Measurements from ENCODE around the gene USP40.

Gene USP40

DNA sequence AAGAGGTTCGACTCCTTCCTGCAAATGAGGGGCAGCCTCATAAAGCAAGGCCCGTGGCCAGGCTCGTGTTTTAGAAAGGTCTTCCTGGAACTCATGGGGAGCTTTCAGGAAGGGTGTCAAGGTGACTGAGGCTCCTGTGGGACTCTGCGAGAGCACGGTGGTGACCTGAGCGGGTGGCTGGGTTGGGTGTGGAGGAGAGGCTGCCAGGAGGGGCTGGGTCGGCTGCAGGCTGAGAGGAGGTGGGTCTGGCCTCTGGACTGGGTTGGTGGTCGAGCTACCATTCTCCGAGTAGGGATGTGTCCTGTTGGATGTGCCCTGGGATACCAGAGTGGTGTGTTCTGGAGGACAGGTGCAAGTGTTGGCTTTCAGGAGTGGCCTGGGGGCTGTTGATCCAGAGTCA, 125.9 kb downstream of the USP40 start:
- DNase-seq: no peak

DNA sequence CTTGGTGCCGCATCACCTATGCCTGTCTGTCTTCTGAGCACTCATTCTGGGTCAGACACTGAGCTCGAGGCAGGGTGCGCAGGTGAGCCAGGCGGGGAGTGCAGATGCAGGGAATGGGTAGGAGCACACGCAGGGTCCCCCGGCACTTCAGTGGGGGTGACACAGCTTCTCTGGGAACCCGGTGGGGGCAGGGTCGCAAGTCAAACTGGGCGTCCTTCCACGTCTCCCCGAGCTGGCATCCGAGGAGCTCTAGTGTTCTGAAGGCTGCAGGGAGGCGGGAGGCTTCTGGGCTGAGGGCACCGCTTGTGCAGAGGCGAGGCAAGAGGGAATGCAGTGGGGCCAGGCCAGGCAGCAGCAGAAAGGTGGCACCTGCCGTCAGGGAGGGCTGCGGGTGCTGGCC, 126.3 kb downstream of the USP40 start:
- no peak for DNase-seq

DNA sequence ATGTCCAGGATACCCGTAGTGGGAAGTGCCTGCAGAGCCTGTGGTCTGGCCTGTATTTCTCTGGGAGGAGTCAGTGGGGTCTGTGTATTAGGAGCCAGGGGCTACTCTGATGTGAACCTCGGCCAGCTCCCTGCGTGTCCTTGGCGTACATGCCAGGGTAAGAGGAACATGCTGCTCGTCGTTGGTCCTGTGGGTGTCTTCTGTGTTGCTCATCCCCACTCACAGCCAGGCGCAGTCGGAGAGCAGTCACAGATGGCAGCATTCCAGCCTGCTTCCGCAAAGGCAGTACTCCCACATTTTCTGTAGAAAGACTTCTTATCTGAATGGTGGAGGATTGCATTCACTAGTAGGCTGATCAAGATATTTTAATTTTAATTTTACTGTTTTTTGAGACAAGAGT, 127.4 kb downstream of the USP40 start:
- DNase-seq: no peak

DNA sequence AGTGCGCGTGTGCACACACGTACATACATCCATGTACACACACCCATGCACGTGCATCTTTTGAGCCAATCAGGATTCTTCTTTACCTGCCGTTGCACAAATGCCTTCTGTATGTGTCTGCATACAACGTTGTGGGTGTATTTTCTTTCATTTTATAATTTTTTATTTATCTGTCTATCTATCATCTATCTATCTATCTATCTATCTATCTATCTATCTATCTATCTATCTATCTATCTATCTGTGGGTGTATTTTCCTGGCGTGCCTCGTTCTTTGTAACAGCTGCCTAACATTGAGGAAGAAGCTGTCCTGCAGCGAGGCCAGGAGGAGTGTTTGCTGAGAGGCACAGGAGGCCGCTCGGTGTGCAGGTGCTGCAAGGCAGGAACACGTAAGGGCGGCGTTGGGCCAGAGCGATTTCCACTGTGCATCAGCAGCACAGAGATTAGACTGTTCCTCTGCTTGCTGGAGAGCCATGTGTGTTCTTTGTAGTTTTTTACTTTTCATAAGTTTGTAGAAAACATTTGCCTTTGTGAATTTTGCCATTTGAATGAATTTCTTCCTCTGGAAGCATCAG, 127.9 kb downstream of the USP40 start:
- DNase-seq: no peak

DNA sequence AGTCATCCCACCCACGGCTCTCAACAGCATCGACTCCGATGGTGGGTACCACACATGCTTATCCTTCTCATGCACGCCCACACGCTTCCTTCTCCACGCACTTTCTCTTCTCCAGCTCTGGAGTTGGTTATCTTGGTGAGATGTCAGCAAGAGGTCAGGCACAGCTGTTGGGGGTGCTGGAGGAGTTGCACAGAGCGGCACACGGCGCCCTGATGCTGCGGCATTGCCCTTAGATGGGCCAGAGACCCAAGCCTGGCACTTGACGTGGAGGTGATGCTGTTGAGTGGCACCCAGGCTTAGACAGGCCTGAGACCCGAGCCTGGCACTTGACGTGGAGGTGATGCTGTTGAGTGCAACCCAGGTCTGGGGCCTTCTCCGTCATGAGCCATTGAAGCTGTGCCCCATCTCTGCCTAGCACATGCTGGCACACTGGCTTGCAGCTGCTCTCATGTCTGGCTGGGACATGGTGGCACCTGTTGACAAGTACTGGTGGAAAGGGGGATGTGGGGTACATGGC, 129.1 kb downstream of the USP40 start:
- DNase-seq: no peak

DNA sequence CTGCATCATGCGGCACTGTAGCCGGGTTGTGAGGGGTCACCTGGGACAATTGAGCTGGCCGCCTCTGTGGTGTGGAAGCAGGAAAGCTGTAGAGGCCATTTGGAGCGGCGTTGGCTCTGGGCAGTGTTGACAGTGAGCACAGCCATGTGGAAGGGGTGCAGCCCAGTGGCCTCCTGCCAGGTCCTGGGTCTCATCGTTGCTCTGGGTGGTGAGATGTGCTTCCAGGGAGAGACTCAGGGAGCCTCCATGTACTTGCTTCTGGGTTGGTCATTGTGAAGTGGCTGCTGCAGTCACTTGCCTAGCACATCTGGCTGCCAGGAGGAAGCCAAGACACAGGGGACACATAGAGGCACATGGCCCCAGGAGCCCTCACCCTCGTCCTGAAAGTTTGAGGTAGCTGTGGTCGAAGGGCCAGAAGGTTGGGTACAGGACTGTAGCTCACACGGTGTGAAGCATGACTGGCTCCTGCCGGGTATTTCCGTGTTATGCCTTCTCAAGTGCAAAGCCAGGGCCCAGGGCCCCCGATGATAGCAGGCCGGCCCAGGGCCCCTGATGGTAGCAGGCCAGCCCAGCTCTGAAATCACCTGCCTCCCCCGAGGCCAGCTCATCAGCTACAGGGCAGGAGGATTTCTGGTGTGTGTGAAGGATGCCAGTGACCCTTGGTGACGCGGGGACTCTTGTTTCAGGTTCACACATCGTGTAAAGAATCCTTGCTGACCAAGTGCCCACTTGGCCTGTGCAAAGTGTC, 129.7 kb downstream of the USP40 start:
- DNase-seq: no peak

DNA sequence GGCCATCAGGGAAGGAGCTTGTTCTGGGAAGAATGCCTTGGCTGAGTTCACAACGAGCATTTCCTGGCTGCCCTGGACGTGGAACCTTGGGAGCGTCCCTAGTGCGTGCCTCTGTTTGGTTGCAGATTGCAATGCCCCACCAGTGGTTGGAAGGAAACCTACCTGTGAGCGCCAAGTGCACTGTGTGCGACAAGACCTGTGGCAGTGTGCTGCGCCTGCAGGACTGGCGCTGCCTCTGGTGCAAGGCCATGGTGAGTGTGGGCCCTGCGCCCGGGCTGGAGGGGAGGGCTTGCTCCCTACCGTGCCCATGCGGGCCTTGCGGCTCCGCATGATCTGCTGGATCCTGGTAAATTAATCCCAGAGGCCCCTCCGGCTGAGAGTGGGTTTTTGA, 130.4 kb downstream of the USP40 start:
- no peak for DNase-seq

DNA sequence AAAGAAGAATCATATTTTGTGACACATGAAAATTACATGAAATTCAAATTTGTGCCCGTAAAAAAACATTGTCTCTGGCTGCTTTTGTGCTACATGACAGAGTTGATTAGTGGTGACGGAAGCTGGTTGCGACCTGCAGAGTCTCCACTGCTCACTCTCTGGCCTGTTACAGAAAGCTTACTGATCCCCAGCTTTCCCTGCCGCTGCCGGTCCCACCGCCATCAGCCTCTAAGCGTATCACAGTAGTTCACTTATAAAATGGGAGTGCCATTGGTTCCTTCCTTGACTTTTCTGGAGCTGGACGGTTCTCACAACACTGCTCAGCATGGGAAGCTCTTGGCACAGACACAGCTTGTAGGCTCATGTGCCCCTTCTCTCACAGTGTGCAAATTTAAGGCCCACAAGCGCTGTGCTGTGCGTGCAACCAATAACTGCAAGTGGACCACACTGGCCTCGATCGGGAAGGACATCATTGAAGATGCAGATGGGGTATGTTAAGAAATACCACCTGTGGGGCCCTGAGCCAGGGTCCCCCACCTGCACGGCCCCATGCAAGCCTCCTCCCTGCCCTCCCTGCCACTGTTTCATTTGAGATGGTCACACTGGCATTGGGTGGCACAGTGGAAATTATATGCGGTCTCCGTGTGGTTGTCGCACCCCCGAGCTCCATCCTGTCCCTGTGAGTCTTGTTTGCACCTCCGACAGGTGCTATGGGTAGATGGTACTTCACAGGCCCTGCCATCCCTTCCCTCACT, 131.0 kb downstream of the USP40 start:
- DNase-seq: no peak

DNA sequence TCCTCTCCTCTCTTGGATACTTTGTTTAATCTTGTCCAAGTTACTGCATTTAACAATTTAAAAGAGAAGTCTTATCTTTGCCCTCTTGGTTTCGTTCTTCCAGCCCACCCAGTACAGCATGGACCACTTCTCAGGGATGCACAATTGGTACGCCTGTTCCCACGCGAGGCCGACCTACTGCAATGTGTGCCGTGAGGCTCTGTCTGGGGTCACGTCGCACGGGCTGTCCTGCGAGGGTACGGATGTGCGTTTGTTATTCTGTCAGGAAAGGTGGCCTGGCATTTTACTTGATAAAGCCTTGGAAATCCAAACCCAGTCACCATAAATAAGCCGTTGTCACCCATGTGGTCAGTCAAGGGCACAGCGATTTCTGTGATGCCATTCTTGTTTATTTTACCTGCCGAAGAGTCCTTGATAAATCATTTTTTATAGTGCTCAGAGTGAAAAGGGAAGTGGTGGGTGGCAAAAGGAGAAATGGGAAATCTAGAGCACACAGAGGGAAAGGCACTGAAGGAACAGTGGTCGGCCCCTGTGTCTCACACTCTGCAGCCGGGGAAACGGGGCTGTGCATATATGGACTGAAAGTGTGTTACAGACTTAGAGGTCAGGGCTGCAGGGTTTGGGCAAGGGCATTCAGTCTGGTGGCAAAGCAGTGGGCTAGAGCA, 131.8 kb downstream of the USP40 start:
- DNase-seq: peak; percentile 48 to 56 (median 49)

DNA sequence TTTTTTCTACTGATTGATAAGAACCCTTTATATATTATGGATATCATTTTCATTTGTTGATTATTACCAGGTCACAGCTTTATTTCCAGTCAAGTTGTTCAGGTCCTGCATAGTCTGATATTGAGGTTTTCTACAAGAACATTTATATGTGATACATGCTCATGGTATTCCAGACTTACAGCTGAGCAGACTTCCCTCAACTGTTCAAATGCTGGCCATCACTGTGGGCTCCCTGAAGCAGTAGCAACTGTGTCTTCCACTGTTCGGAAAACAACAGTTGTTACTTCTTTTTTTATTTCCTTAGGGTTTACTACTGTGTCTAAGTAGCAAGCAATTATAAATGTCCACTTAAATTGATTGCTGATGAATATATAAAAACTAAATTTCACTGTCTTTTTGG, 132.8 kb downstream of the USP40 start:
- no peak for DNase-seq

DNA sequence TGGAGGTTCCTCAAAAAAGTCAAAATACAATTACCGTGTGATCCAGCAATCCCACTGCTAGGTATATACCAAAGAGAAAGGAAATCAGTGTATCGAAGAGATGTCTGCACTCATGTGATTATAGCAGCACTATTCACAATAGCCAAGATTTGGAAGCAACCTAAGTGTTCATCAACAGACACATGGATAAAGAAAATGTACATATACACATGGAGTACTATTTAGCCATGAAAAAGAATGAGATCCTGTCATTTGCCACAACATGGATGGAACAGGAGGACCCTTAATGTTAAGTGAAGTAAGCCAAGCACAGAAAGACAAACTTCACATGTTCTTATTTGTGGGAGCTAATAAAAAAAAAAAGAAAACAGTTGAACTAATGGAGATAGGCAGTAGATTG, 133.6 kb downstream of the USP40 start:
- no peak for DNase-seq

DNA sequence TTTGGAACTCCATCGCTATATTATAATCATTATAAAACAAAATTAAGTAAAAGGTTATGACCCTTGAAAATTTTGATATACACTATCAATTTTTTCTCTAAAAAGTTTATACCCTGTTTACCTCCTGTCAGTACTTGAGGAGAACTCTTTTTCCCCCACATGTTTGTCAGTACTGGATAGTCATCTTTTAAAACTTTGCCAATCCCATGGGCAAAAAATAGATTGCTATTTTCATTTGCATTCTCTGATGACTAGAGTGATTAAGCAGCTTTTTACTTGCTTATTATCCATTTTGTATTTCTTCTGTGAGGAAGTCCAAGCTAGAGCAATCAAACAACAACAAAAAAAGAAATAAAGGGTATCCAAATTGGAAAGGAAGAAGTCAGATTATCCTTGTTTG, 135.9 kb downstream of the USP40 start:
- no peak for DNase-seq

DNA sequence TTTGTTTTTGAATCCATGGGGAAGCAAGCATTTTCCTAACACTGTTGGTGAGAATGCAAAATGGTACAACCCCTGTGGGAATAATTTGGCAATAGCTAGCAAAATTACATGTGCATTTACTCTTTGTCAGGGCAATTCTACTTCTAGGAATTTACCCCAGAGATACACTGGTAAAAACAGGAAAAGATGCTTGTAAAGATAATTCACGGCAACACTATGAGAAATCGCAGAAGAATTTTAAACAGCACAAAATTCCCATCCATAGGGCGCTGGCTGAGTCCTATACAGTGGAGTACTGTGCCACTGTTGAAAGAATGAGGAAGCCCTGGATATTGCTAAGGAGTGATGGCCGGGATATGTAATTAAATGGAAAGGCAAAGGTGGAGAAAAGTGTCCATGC, 136.5 kb downstream of the USP40 start:
- DNase-seq: no peak

DNA sequence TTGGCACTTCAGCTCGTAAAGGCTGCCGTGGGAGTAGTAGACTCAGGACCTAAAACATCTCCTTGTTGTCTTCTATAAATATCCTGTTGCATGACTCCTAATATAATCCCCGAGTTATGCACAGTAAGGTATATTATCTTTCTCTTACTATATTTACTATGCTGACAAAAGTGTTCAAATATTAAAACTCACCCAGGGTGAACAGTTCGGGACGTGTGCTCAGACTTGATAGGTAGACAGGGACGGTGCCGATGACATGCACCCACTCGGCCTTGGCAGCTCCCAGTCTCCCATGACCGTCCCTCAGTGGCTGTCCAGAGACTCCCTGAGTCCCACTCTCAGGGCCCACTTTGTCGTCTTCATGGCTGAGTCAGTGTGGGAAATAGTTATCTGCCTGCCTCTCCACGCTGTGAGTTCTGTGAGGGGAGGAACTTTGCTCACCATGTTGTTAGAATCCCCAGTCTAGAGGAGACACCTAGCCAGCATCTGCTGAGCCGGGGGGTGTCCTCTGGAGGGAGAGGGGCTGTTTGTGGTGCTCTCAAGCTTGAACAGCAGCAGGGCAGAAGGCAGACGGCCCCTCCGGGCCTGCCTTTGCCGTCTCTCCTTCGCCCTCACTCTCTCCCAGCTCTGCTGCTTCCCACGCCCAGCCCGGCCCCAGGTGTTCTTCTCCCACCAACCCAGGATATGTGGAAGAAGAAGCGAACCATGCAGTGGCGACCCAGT, 137.2 kb downstream of the USP40 start:
- no peak for DNase-seq

DNA sequence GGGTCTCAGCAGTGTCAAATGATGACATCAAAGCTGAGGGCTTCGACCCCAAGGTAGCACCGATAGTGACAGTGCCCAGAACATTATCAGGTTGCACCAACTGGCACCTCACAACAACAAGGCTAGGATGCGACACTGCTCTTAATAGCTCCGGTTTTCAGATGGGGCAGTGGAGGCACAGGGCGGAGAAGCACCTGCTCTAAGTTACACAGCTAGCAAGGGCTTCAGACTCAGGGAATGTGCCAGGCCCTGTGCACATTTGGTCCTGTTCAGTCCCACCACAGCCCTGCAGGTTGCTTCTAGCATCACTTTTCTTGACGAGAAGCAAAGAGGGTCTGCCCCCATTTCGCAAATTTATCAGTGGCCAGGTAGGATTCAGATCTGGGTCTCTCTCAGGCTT, 138.1 kb downstream of the USP40 start:
- DNase-seq: no peak

DNA sequence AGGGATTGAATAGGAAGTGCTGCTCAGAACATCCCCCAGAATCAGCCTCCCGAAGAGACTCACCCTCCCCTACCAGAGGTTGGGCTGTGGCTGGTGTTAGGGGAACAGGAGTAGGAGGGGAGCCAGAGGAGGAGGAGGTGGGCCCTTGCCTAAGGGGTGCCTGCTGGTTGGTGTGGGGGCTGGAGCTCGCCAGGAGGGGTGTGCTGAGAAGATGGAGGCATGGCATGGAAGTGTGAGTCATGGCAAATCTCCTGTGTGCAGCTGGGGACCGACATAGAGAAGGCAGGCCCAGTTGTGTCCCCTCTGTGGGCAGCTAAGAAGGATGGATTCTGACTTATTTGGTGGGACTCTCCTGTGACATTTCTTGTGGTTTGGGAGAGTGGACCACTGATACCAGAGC, 138.6 kb downstream of the USP40 start:
- DNase-seq: no peak

DNA sequence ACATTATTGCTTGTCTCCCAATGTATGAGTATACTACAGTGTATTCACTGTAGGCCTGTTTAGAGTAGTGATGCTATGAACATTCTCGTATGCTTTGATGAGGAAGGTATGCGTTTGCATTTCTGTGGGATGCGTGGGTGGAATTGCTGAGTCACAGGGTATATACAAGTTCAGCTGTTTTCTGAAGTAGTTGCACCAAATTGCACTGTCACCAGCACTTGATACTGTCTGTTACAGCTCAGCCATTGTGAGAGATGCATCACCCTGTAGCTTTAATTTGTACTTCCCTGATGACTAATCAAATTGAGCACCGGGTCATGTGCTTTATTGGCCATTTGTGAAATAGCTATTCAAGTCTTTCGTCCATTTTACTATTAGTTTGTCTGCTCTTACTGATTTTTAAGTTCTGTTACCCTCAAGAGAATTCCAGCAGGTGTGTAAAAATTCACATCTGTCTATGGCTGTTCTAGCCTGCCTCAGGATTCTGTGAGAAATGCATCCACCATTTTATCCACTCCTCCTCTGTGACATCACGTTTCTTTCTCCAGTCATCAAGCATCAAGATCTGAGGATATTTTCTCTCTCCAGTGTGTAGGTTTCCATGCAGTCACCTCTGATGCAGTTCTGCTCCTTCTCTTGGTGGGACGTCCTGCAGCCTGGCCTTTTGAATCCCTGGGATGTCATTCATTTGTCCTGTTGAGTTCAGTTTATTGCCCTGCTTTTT, 139.8 kb downstream of the USP40 start:
- DNase-seq: peak; percentile 53 to 70 (median 68)

Measured in suppressor macrophage treated with lipopolysaccharide for 1 hour (primary cell).